GM12878 (cell line): ENCODE measurements around the gene SHPK. TPM values are rescaled to one million over a fixed set of nuclear protein-coding genes. Genes with fewer than 3 reads are reported as not detected.

Experiments used
- ATAC-seq: fragments of 200-7000 bp; cut with Tn5 transposase; 3 replicates; pipeline ENCODE4 v1.9.1; 2020; ENCODE audit warnings: mild to moderate bottlenecking, moderate library complexity
- BruUV-seq: library from RNA; stranded (reverse); fragments of 400-500 nt; replicated peaks from 2 replicates; lab custom pipeline; 2021; lab: Mats Ljungman, UMichigan
- CTCF ChIA-PET: fragments of 300-600 bp; sonication (Branson Sonifier 250); formaldehyde crosslinking; extraction: SDS; loops from one replicate; lab custom pipeline; 2021; ENCODE audit warnings: inconsistent platforms; lab: Yijun Ruan, JAX
- POLR2A ChIA-PET: fragments of 350-600 bp; formaldehyde crosslinking; extraction: SDS; loops from one replicate; lab custom pipeline; 2021; ENCODE audit warnings: inconsistent platforms; lab: Charles Lee
- RAD21 ChIA-PET: fragments of 300-600 bp; sonication (Branson Sonifier 250); formaldehyde crosslinking; loops from one replicate; lab custom pipeline; 2023; ENCODE audit warnings: antibody characterized with exemption; ENCODE audit not compliant: unreplicated experiment; lab: Charles Lee
- SMC1A ChIA-PET: fragments of 300-600 bp; sonication (Branson Sonifier 250); formaldehyde crosslinking; loops from one replicate; lab custom pipeline; 2023; ENCODE audit not compliant: unreplicated experiment, uncharacterized antibody; lab: Charles Lee
- DNase-seq: peaks from one replicate; pipeline ENCODE4 v3.0.0-alpha.2; 2011; ENCODE audit warnings: low read depth, low spot score
- FAIRE-seq: peaks from 3 replicates; lab custom pipeline; 2011; peaks lifted over from hg19 to GRCh38; lab: Jason Lieb, UNC
- H2AFZ ChIP-seq: 2 replicates; pipeline ENCODE4 v1.6.0; 2011; ENCODE audit warnings: low read depth, low read length, control low read depth; ENCODE audit not compliant: control insufficient read depth
- H3K27ac ChIP-seq: 2 replicates; pipeline ENCODE4 v1.5.1; 2011; ENCODE audit warnings: control low read depth; ENCODE audit not compliant: control insufficient read depth, insufficient read depth
- H3K27me3 ChIP-seq, 2 experiments: replicated peaks in 1 of 2; 2 replicates each; pipeline versions ENCODE4 v1.6.0 to v1.6.1; 2011; ENCODE audit warnings: low read length in 1 of 2; ENCODE audit not compliant: control insufficient read depth in 2 of 2, insufficient read depth in 2 of 2
- H3K36me3 ChIP-seq, 2 experiments: 2 replicates each; pipeline ENCODE4 v1.5.1; 2011; ENCODE audit warnings: low read length in 1 of 2; ENCODE audit not compliant: control insufficient read depth in 2 of 2, insufficient read depth in 2 of 2
- H3K4me1 ChIP-seq: 2 replicates; pipeline ENCODE4 v1.6.1; 2011; ENCODE audit warnings: mild to moderate bottlenecking, low read length, moderate library complexity, mixed read lengths; ENCODE audit not compliant: control insufficient read depth, insufficient read depth
- H3K4me2 ChIP-seq: 2 replicates; pipeline ENCODE4 v1.6.0; 2011; ENCODE audit warnings: control low read depth; ENCODE audit not compliant: control insufficient read depth, insufficient read depth
- H3K4me3 ChIP-seq: fragments of 200-600 bp; sonication (generic); 2 replicates; pipeline ENCODE4 v1.5.1; 2016
- H3K79me2 ChIP-seq: 2 replicates; pipeline ENCODE4 v1.6.0; 2011; ENCODE audit warnings: low read length; ENCODE audit not compliant: control insufficient read depth, insufficient read depth
- H3K9ac ChIP-seq: 2 replicates; pipeline ENCODE4 v1.8.0; 2011; ENCODE audit warnings: low read length, control low read depth, mixed read lengths; ENCODE audit not compliant: control insufficient read depth, insufficient read depth
- H3K9me3 ChIP-seq: replicated peaks from 3 replicates; pipeline ENCODE4 v1.5.1; 2011; ENCODE audit warnings: mild to moderate bottlenecking, low read length; ENCODE audit not compliant: control insufficient read depth, insufficient read depth
- H4K20me1 ChIP-seq: 2 replicates; pipeline ENCODE4 v1.6.0; 2011; ENCODE audit not compliant: control insufficient read depth, insufficient read depth
- BCL3 ChIP-seq: IDR thresholded peaks from 2 replicates; pipeline ENCODE4 v1.6.1; 2011; ENCODE audit warnings: borderline replicate concordance, low read depth, mild to moderate bottlenecking, moderate library complexity, low read length; ENCODE audit not compliant: insufficient read depth, poor library complexity, severe bottlenecking
- CEBPB ChIP-seq, 2 experiments: fragments of 150-350 bp in 1 of 2; IDR thresholded peaks; 2 replicates each; pipeline ENCODE4 v1.6.1; 2012 to 2014; ENCODE audit warnings: low read depth in 2 of 2, low read length in 2 of 2, borderline replicate concordance in 1 of 2, inconsistent platforms in 1 of 2
- CHD2 ChIP-seq: IDR thresholded peaks from 2 replicates; pipeline ENCODE4 v1.6.1; 2011; ENCODE audit warnings: low read depth, low read length, improper control_type of control experiment, borderline replicate concordance
- EP300 ChIP-seq, 2 experiments: fragments of 150-350 bp in 1 of 2; IDR thresholded peaks; 2 replicates each; pipeline ENCODE4 v1.6.1; 2011 to 2012; ENCODE audit warnings: low read depth in 2 of 2, low read length in 2 of 2, borderline replicate concordance in 1 of 2, improper control_type of control experiment in 1 of 2, inconsistent platforms in 1 of 2; ENCODE audit not compliant: control insufficient read depth in 1 of 2
- ETV6 ChIP-seq, 2 experiments: fragments of 450-650 bp in 1 of 2; IDR thresholded peaks in 1 of 2; conservative IDR thresholded peaks in 1 of 2; 2 replicates each; pipeline ENCODE4 v1.6.1; 2014; ENCODE audit warnings: antibody characterized with exemption in 1 of 2, borderline replicate concordance in 1 of 2, low read depth in 1 of 2, mild to moderate bottlenecking in 1 of 2, moderate library complexity in 1 of 2
- IKZF1 ChIP-seq: fragments of 450-650 bp; conservative IDR thresholded peaks from 2 replicates; pipeline ENCODE4 v1.6.1; 2017; ENCODE audit warnings: antibody characterized with exemption, mild to moderate bottlenecking
- KDM1A ChIP-seq: fragments of 200-600 bp; sonication (generic); IDR thresholded peaks from 2 replicates; pipeline ENCODE4 v1.6.1; 2016; ENCODE audit warnings: borderline replicate concordance
- KLF5 ChIP-seq: fragments of 450-650 bp; IDR thresholded peaks from 2 replicates; pipeline ENCODE4 v1.6.1; 2014; ENCODE audit warnings: mild to moderate bottlenecking; ENCODE audit not compliant: partially characterized antibody
- LARP7 ChIP-seq: fragments of 450-650 bp; IDR thresholded peaks from 2 replicates; pipeline ENCODE4 v1.6.1; 2017; ENCODE audit warnings: mild to moderate bottlenecking
- MXI1 ChIP-seq: fragments of 150-350 bp; IDR thresholded peaks from 2 replicates; pipeline ENCODE4 v1.6.1; 2011; ENCODE audit warnings: low read depth, mild to moderate bottlenecking, inconsistent platforms, low read length, improper control_type of control experiment
- NFIC ChIP-seq: IDR thresholded peaks from 2 replicates; pipeline ENCODE4 v1.6.1; 2012; ENCODE audit warnings: low read depth, mild to moderate bottlenecking, inconsistent platforms, low read length, moderate library complexity
- NKRF ChIP-seq: fragments of 450-650 bp; conservative IDR thresholded peaks from 2 replicates; pipeline ENCODE4 v1.6.1; 2017; ENCODE audit warnings: mild to moderate bottlenecking, moderate library complexity
- TBL1XR1 ChIP-seq: IDR thresholded peaks from 2 replicates; pipeline ENCODE4 v1.6.1; 2012; ENCODE audit warnings: low read depth, low read length, improper control_type of control experiment
- YBX1 ChIP-seq: fragments of 450-650 bp; IDR thresholded peaks from 2 replicates; pipeline ENCODE4 v1.6.1; 2016; ENCODE audit warnings: antibody characterized with exemption
- ZBTB33 ChIP-seq: fragments of 450-650 bp; IDR thresholded peaks from 2 replicates; pipeline ENCODE4 v1.6.1; 2017; ENCODE audit warnings: mild to moderate bottlenecking
- ZNF622 ChIP-seq: fragments of 450-650 bp; IDR thresholded peaks from 2 replicates; pipeline ENCODE4 v1.6.1; 2017; ENCODE audit warnings: mild to moderate bottlenecking, inconsistent platforms
- WGBS: methylation state at CpG from one replicate; pipeline ENCODE4 v1.1.6; 2016; ENCODE audit warnings: low lambda C conversion rate; ENCODE audit not compliant: insufficient replicate concordance, insufficient coverage; ENCODE audit errors: missing lambda C conversion rate; 5-methylcytosine and 5-hydroxymethylcytosine counted together
- in situ Hi-C: fragments of 300-500 bp; cut with MboI; formaldehyde crosslinking; loops from 9 replicates; pipeline ENCODE4 v1.14.3; 2018; ENCODE audit warnings: mixed read lengths
- intact Hi-C: fragments of 100-400 bp; cut with micrococcal nuclease; formaldehyde crosslinking; loops from one replicate; pipeline ENCODE4 v1.14.2; 2022; ENCODE audit not compliant: unreplicated experiment
- polyA plus RNA-seq, 11 experiments: library from polyadenylated mRNA; depleted of rRNA in 4 of 11; unstranded in 6 of 11; stranded (reverse) in 5 of 11; fragments of >200 nt; fragmentation: Nextera tagmentation in 4 of 11; fragmentation: Illumina TruSeq in 1 of 11; extraction: Ambion mirVana in 4 of 11; extraction: Trizol in 1 of 11; gene quantifications; 1 replicate in 1 of 11; 2 replicates in 10 of 11; pipeline versions ENCODE4 v1.2.1 to v1.2.3, GENCODE V29; 2011 to 2016; ENCODE audit warnings: inconsistent platforms in 2 of 11, missing spikeins in 2 of 11, low read depth in 1 of 11
- total RNA-seq, 4 experiments: library from RNA; depleted of rRNA in 3 of 4; stranded (reverse); fragments of >200 nt in 3 of 4; fragmentation: Illumina TruSeq in 1 of 4; extraction: Trizol in 1 of 4; gene quantifications; 2 replicates each; pipeline versions ENCODE4 v1.2.1 to v1.2.3, GENCODE V29; 2013 to 2021

Gene SHPK
- total and polyA plus RNA-seq, 10 of the 15 experiments (the other 5 are each of a cell fraction or from before 2014, with no cell fraction given): 1.7 to 16.6 (median 12.9) TPM

GRCh38 chr17:3593384-3593783 lies 42.7 kb downstream of the SHPK start (continued):
- TF ChIP-seq BCL3 (no peak), ZBTB33 (no peak)
- TF ChIP-seq, all 136 proteins: peak for 0

GRCh38 chr17:3592216-3592860 lies 43.7 kb downstream of the SHPK start:
- ATAC-seq (no peak), FAIRE-seq (no peak), DNase-seq (no peak)
- no peak overlapping the region for H3K4me2 ChIP-seq
- ChIA-PET CTCF (interaction anchor here (1.9 kb wide), 1 partner anchor 11 kb away, joined by 9 read pairs; no protein-coding TSS in a partner anchor), RAD21 (no interaction called here), POLR2A (no interaction called here), SMC1A (no interaction called here)
- H2AFZ ChIP-seq: no peak overlapping the region
- H4K20me1 ChIP-seq: no peaks in the 10 kb centered on the region
- no peaks in the 10 kb centered on the region for H3K27me3 ChIP-seq
- no TSS peak for BruUV-seq
- H3K79me2 ChIP-seq: no peaks in the 10 kb centered on the region
- H3K4me1 ChIP-seq: no peaks in the 10 kb centered on the region
- in situ Hi-C loops (no loop called here), intact Hi-C loops (no loop called here)
- H3K9me3 ChIP-seq: no peaks in the 10 kb centered on the region
- H3K9ac ChIP-seq: no peak overlapping the region
- 83% methylated on average over 13 of the region's 15 CpGs for WGBS
- H3K4me3 ChIP-seq: no peak overlapping the region
- TF ChIP-seq TBL1XR1: no peak
- TF ChIP-seq YBX1: no peak
- TF ChIP-seq ZNF622: no peak
- TF ChIP-seq CHD2: no peak
- no peak for TF ChIP-seq LARP7
- TF ChIP-seq EP300 (IDR thresholded peaks at IDR 0.05; ENCODE audit: borderline replicate concordance in 1 of 2, control insufficient read depth in 1 of 2, low read depth in 2 of 2, low read length in 2 of 2): no peak
- no peak for TF ChIP-seq NFIC
- no peak for TF ChIP-seq IKZF1
- TF ChIP-seq CEBPB (IDR thresholded peaks at IDR 0.05; ENCODE audit: borderline replicate concordance in 1 of 2, low read depth in 2 of 2, low read length in 2 of 2): no peak
- TF ChIP-seq MXI1: no peak
- no peak for TF ChIP-seq KLF5
- TF ChIP-seq ETV6 (conservative IDR thresholded peaks at IDR 0.05 in 1 of 2, IDR thresholded peaks at IDR 0.05 in 1 of 2; ENCODE audit: borderline replicate concordance in 1 of 2, low read depth in 1 of 2): no peak
- no peak for TF ChIP-seq KDM1A
- no peak for TF ChIP-seq NKRF
- H3K27ac ChIP-seq: no peak overlapping the region
- H3K36me3 ChIP-seq: no peaks in the 10 kb centered on the region; a peak in 1 of 4 replicates
